ENCODE data around the gene ASCL5.

- TF ChIP-seq CTCF (IDR thresholded peaks at IDR 0.05) = no peak
- TF ChIP-seq POLR2A (IDR thresholded peaks at IDR 0.05) = no peak
Measured at GRCh38 chr1:201100169-201100930, 26.6 kb downstream of the ASCL5 start.

All from adrenal gland (tissue), 5 donors.